Smooth muscle cell of the brain vasculature (primary cell): Measurements from ENCODE around the gene ERI2.
"Not testable (repeated sequence)": the region's sequence is repeated elsewhere in the genome, so short reads cannot be mapped to it uniquely, and the experiment has no call there.

Source experiments
- DNase-seq: peaks from one replicate; pipeline ENCODE4 v3.0.0-alpha.2; 2012; ENCODE audit warnings: low read depth, low spot score

ERI2 gene

GRCh38 chr16:20765732-20766131, 40.5 kb downstream of the ERI2 start:
- DNase-seq: no peak

- DNase-seq: not testable (repeated sequence)
Observed at GRCh38 chr16:20764448-20764847, 41.8 kb downstream of the ERI2 start.

- peak; percentile 26 for DNase-seq
Observed at GRCh38 chr16:20763461-20764232, 42.6 kb downstream of the ERI2 start, which contains the start of gene ACSM3. Gene ACSM3, plus strand, starts transcription at chr16:20764014. Its CDS starts 6,021 bp downstream, at chr16:20770035.

- no peak for DNase-seq
Observed at GRCh38 chr16:20762404-20763123, 43.7 kb downstream of the ERI2 start.

GRCh38 chr16:20761175-20761574, 45.1 kb downstream of the ERI2 start:
- no peak for DNase-seq

GRCh38 chr16:20760346-20760745, 45.9 kb downstream of the ERI2 start:
- DNase-seq: no peak

GRCh38 chr16:20755799-20756198, 50.5 kb downstream of the ERI2 start:
- not testable (repeated sequence) for DNase-seq

- no peak for DNase-seq
Observed at GRCh38 chr16:20755238-20755637, 51.0 kb downstream of the ERI2 start.

- no peak for DNase-seq
Observed at GRCh38 chr16:20753727-20754126, 52.5 kb downstream of the ERI2 start.

- DNase-seq: no peak
Observed at GRCh38 chr16:20750558-20750957, 55.7 kb downstream of the ERI2 start.

- DNase-seq: no peak
Observed at GRCh38 chr16:20749474-20749873, 56.8 kb downstream of the ERI2 start.

- no peak for DNase-seq
Observed at GRCh38 chr16:20747030-20747816, 59.0 kb downstream of the ERI2 start.

- DNase-seq: no peak
Observed at GRCh38 chr16:20746461-20746860, 59.8 kb downstream of the ERI2 start.
